HepG2 (cell line): Measurements from ENCODE around the gene MAPK6. TPM values are rescaled to one million over a fixed set of nuclear protein-coding genes. Genes with fewer than 3 reads are reported as not detected.

Source experiments
- ATAC-seq: fragments of 200-7000 bp; cut with Tn5 transposase; 3 replicates; pipeline ENCODE4 v1.9.1; 2020; ENCODE audit warnings: mild to moderate bottlenecking, moderate library complexity
- BruUV-seq: library from RNA; stranded (reverse); fragments of 400-500 nt; replicated peaks from 2 replicates; lab custom pipeline; 2021; lab: Mats Ljungman, UMichigan
- CTCF ChIA-PET: fragments of 300-600 bp; formaldehyde crosslinking; extraction: SDS; loops from one replicate; lab custom pipeline; 2021; ENCODE audit warnings: low total read pairs, inconsistent platforms, low intra/inter-chr PET ratio; lab: Yijun Ruan, JAX
- POLR2A ChIA-PET: fragments of 350-600 bp; sonication (Branson Sonifier 250); formaldehyde crosslinking; loops from one replicate; lab custom pipeline; 2020; ENCODE audit warnings: antibody characterized with exemption, inconsistent platforms; lab: Yijun Ruan, JAX
- DNase-seq: peaks from one replicate; pipeline ENCODE4 v3.0.0-alpha.2; 2015; ENCODE audit warnings: low spot score
- FAIRE-seq: peaks from 3 replicates; lab custom pipeline; 2011; peaks lifted over from hg19 to GRCh38; lab: Jason Lieb, UNC
- H2AFZ ChIP-seq: one replicate; pipeline ENCODE4 v1.6.1; 2011; ENCODE audit warnings: low read length, inconsistent platforms
- H3K27ac ChIP-seq: fragments of 300-600 bp; 3 replicates; pipeline ENCODE4 v1.8.0; 2011; ENCODE audit warnings: mixed run types, mild to moderate bottlenecking, mixed read lengths, low read length, inconsistent platforms; ENCODE audit not compliant: insufficient read depth; ENCODE audit errors: extremely low read length
- H3K27me3 ChIP-seq, 2 experiments: fragments of 200-600 bp in 1 of 2; 2 replicates in 1 of 2; 3 replicates in 1 of 2; pipeline versions ENCODE4 v1.6.0 to v1.8.0; 2011; ENCODE audit warnings: low read length in 2 of 2, mild to moderate bottlenecking in 2 of 2, moderate library complexity in 2 of 2, inconsistent platforms in 1 of 2; ENCODE audit not compliant: insufficient read depth in 2 of 2, control insufficient read depth in 1 of 2
- H3K36me3 ChIP-seq, 2 experiments: fragments of 200-600 bp in 1 of 2; replicated peaks in 1 of 2; 2 replicates in 1 of 2; 3 replicates in 1 of 2; pipeline versions ENCODE4 v1.5.1 to v1.8.0; 2011; ENCODE audit warnings: low read length in 2 of 2, inconsistent platforms in 1 of 2; ENCODE audit not compliant: insufficient read depth in 2 of 2, control insufficient read depth in 1 of 2
- H3K4me1 ChIP-seq: 2 replicates; pipeline ENCODE4 v1.5.1; 2012; ENCODE audit warnings: low read length, inconsistent platforms; ENCODE audit not compliant: insufficient read depth
- H3K4me2 ChIP-seq: 2 replicates; pipeline ENCODE4 v1.6.0; 2011; ENCODE audit warnings: low read depth, low read length, inconsistent platforms
- H3K4me3 ChIP-seq, 3 experiments: fragments of 200-600 bp in 1 of 3; sonication (generic), shearing (Covaris generic) in 1 of 3; replicated peaks in 1 of 3; 2 replicates each; pipeline ENCODE4 v1.5.1; 2011 to 2016; ENCODE audit warnings: low read length in 3 of 3, inconsistent platforms in 2 of 3, low read depth in 2 of 3, mild to moderate bottlenecking in 2 of 3, control low read depth in 1 of 3, mixed read lengths in 1 of 3; ENCODE audit not compliant: insufficient read depth in 1 of 3
- H3K79me2 ChIP-seq: one replicate; pipeline ENCODE4 v1.6.1; 2011; ENCODE audit warnings: low read length, inconsistent platforms; ENCODE audit not compliant: insufficient read depth
- H3K9ac ChIP-seq: 2 replicates; pipeline ENCODE4 v1.6.0; 2011; ENCODE audit warnings: mild to moderate bottlenecking, low read depth, low read length, inconsistent platforms; ENCODE audit not compliant: insufficient read depth
- H3K9me3 ChIP-seq: 2 replicates; pipeline ENCODE4 v1.5.1; 2012; ENCODE audit warnings: mild to moderate bottlenecking, low read length
- H4K20me1 ChIP-seq: 2 replicates; pipeline ENCODE4 v1.6.0; 2011; ENCODE audit warnings: inconsistent platforms, mild to moderate bottlenecking, low read length, moderate library complexity; ENCODE audit not compliant: insufficient read depth
- ELF3 ChIP-seq: IDR thresholded peaks from 2 replicates; pipeline ENCODE4 v1.6.1; 2016; ENCODE audit warnings: missing genetic modification reagents, missing compliant biosample characterization
- FOXA1 ChIP-seq, 2 experiments: fragments of 450-650 bp in 1 of 2; sonication (generic) in 1 of 2; formaldehyde crosslinking in 1 of 2; IDR thresholded peaks; 2 replicates each; pipeline versions ENCODE4 v1.4.0 to v1.6.1; 2016 to 2020; ENCODE audit warnings: missing genetic modification reagents in 1 of 2
- HNF4A ChIP-seq: sonication (generic); formaldehyde crosslinking; IDR thresholded peaks from 2 replicates; pipeline ENCODE4 v1.4.0; 2020; ENCODE audit warnings: missing genetic modification reagents
- PRMT3 ChIP-seq: sonication (generic); formaldehyde crosslinking; IDR thresholded peaks from 2 replicates; pipeline ENCODE4 v1.8.1; 2022; ENCODE audit warnings: low read depth, mild to moderate bottlenecking, moderate library complexity, missing genetic modification reagents, borderline replicate concordance
- SKIL ChIP-seq: sonication (generic); formaldehyde crosslinking; IDR thresholded peaks from 2 replicates; pipeline ENCODE4 v1.8.0; 2022; ENCODE audit warnings: missing genetic modification reagents, mild to moderate bottlenecking, moderate library complexity, borderline replicate concordance
- STAT6 ChIP-seq: sonication (generic); formaldehyde crosslinking; IDR thresholded peaks from 2 replicates; pipeline ENCODE4 v1.4.0; 2020; ENCODE audit warnings: missing genetic modification reagents, mild to moderate bottlenecking, borderline replicate concordance
- THAP11 ChIP-seq: IDR thresholded peaks from 2 replicates; pipeline ENCODE4 v1.6.1; 2016; ENCODE audit warnings: missing biosample characterization, missing genetic modification reagents
- ZNF317 ChIP-seq: sonication (generic); formaldehyde crosslinking; IDR thresholded peaks from 2 replicates; pipeline ENCODE4 v1.5.0; 2020; ENCODE audit warnings: mild to moderate bottlenecking, missing genetic modification reagents
- ZNF512 ChIP-seq: sonication (generic); formaldehyde crosslinking; IDR thresholded peaks from 2 replicates; pipeline ENCODE4 v1.4.0; 2020; ENCODE audit warnings: mild to moderate bottlenecking, missing genetic modification reagents
- ZNF513 ChIP-seq: sonication (generic); formaldehyde crosslinking; conservative IDR thresholded peaks from 2 replicates; pipeline ENCODE4 v1.5.0; 2020; ENCODE audit warnings: missing genetic modification reagents
- ZNF543 ChIP-seq: sonication (generic); formaldehyde crosslinking; IDR thresholded peaks from 2 replicates; pipeline ENCODE4 v1.4.0; 2020; ENCODE audit warnings: mild to moderate bottlenecking, missing genetic modification reagents
- WGBS: methylation state at CpG from one replicate; pipeline ENCODE4 v1.1.6; 2017; ENCODE audit warnings: low lambda C conversion rate; 5-methylcytosine and 5-hydroxymethylcytosine counted together
- in situ Hi-C: cut with HindIII; loops from 2 replicates; pipeline ENCODE4 v1.10.0; 2017; ENCODE audit warnings: low pct_unique_long_range_greater_than_20kb; ENCODE audit not compliant: extremely low pct_ligation_motif_present
- intact Hi-C: fragments of 100-400 bp; cut with micrococcal nuclease; formaldehyde crosslinking; loops from one replicate; pipeline ENCODE4 v1.10.0; 2022; ENCODE audit not compliant: unreplicated experiment
- polyA plus RNA-seq, 8 experiments: library from polyadenylated mRNA; depleted of rRNA in 3 of 8; stranded (reverse) in 7 of 8; unstranded in 1 of 8; fragments of >200 nt; fragmentation: Illumina TruSeq in 4 of 8; extraction: Trizol in 4 of 8; gene quantifications; 2 replicates each; pipeline versions ENCODE4 v1.2.1 to v1.2.3, GENCODE V29; 2011 to 2016; ENCODE audit warnings: low read depth in 4 of 8, missing spikeins in 1 of 8, mixed read lengths in 1 of 8; ENCODE audit not compliant: insufficient read depth in 1 of 8
- total RNA-seq, 5 experiments: library from RNA; depleted of rRNA; stranded (reverse); fragments of >200 nt; fragmentation: Illumina TruSeq; extraction: Trizol; gene quantifications; 2 replicates each; pipeline ENCODE4 v1.2.3, GENCODE V29; 2016; ENCODE audit warnings: low read depth in 1 of 5

The MAPK6 gene
- total and polyA plus RNA-seq, 2 of the 13 experiments (the other 11 are each of a cell fraction or from before 2014, with no cell fraction given): 89.5 to 99.7 TPM

- 17% methylated on average over 7 of the region's 7 CpGs for WGBS
- peak; percentile 75 for DNase-seq
- Histone ChIP-seq H3K9ac (peak overlapping the region; percentile 76), H2AFZ (peak overlapping the region; percentile 2), H3K4me2 (peak overlapping the region; percentile 77), H3K79me2 (no peaks in the 10 kb centered on the region), H3K4me1 (peaks cover 40% of the 10 kb centered on the region), H3K9me3 (no peaks in the 10 kb centered on the region), H4K20me1 (no peaks in the 10 kb centered on the region), H3K36me3 (no peaks in the 10 kb centered on the region), H3K4me3 (peak overlapping the region; percentile 28 to 45 (median 38)), H3K27me3 (no peaks in the 10 kb centered on the region), H3K27ac (peak overlapping the region; percentile 74)
- in situ Hi-C loops (loop anchor here (5.0 kb wide), 2 partner anchors 95 to 160 kb away; no protein-coding TSS in a partner anchor), intact Hi-C loops (loop anchor here (1.0 to 5.0 kb wide), 5 partner anchors 39 to 245 kb away; no protein-coding TSS in a partner anchor)
- CTCF ChIA-PET: interaction anchor here (1.0 to 1.7 kb wide), 3 partner anchors 11 to 97 kb away, joined by 3 to 6 read pairs (median 5); no protein-coding TSS in a partner anchor
- peak; percentile 91 for FAIRE-seq
- POLR2A ChIA-PET: interaction anchor here (1.0 to 2.8 kb wide), 6 partner anchors 11 to 152 kb away, joined by 3 to 48 read pairs (median 6); partner anchors contain the start of gene LEO1
- peak; percentile 91 for ATAC-seq
- TSS peak; percentile 97 for BruUV-seq
- TF ChIP-seq ELF3 (CRISPR knock-in tag) (peak; percentile 19; the same call in 1 of the 2 replicates), ZNF317 (0 out of 2 replicates have a peak, but pooled peaks have one; percentile 21), STAT6 (CRISPR knock-in tag) (peak; percentile 56; the same call in 1 of the 2 replicates), ZNF543 (CRISPR knock-in tag) (no peak), FOXA1 (IDR thresholded peaks at IDR 0.05) (no peak), FOXA1 (CRISPR knock-in tag; IDR thresholded peaks at IDR 0.05) (no peak), HNF4A (0 out of 2 replicates have a peak, but pooled peaks have one; percentile 13), SKIL (CRISPR knock-in tag) (no peak), THAP11 (CRISPR knock-in tag) (peak; percentile 36; the same call in 1 of the 2 replicates), ZNF513 (CRISPR knock-in tag) (no peak), PRMT3 (CRISPR knock-in tag) (no peak), ZNF512 (CRISPR knock-in tag) (peak; percentile 49; the same call in 1 of the 2 replicates)
These were observed 36.8 kb upstream of the MAPK6 start for GRCh38 chr15:51982013-51982769.
